Thyroid gland (tissue), 4 donors: Measurements from ENCODE around the gene MTCL3.

Experiments
- DNase-seq, 2 donors: peaks; one replicate each; pipeline ENCODE4 v3.0.0-alpha.2; 2019
- H3K27ac ChIP-seq, 3 donors: fragments of 200-600 bp; sonication (generic); 1 replicate in 2 of 3; 2 replicates in 1 of 3; pipeline ENCODE4 v1.5.1; 2016 to 2019; ENCODE audit warnings: mild to moderate bottlenecking in 1 of 3, moderate library complexity in 1 of 3
- H3K27me3 ChIP-seq: fragments of 200-600 bp; sonication (generic); one replicate; pipeline ENCODE4 v1.5.1; 2019
- H3K36me3 ChIP-seq, 2 donors: fragments of 200-600 bp; sonication (generic); one replicate each; pipeline ENCODE4 v1.5.1; 2016 to 2019
- H3K4me1 ChIP-seq, 2 donors: fragments of 200-600 bp; sonication (generic); one replicate each; pipeline ENCODE4 v1.5.1; 2017 to 2019
- H3K4me3 ChIP-seq, 3 donors: fragments of 200-600 bp; sonication (generic); replicated peaks in 1 of 3; 1 replicate in 2 of 3; 2 replicates in 1 of 3; pipeline ENCODE4 v1.5.1; 2016; ENCODE audit warnings: mild to moderate bottlenecking in 1 of 3
- H3K9me3 ChIP-seq: fragments of 200-600 bp; sonication (generic); one replicate; pipeline ENCODE4 v1.5.1; 2017
- POLR2A ChIP-seq, 2 donors: fragments of 450-650 bp; IDR thresholded peaks; one replicate each; pipeline ENCODE4 v1.6.1; 2017; ENCODE audit warnings: antibody characterized with exemption in 2 of 2, mild to moderate bottlenecking in 2 of 2, moderate library complexity in 1 of 2
- WGBS, 2 donors: methylation state at CpG; one replicate each; pipeline ENCODE4 v1.1.5; 2017; 5-methylcytosine and 5-hydroxymethylcytosine counted together
- intact Hi-C: fragments of 100-400 bp; cut with DNase I; formaldehyde crosslinking; loops from one replicate; pipeline ENCODE4 v1.15.1; 2023
- TF ChIP-seq, protein P1 (sequence below), 6 experiments: fragments of 200-600 bp in 3 of 6; fragments of 450-650 bp in 3 of 6; sonication (generic) in 3 of 6; IDR thresholded peaks; one replicate each; pipeline ENCODE4 v1.5.1; 2016 to 2019; ENCODE audit warnings: antibody characterized with exemption in 6 of 6, mild to moderate bottlenecking in 2 of 6, inconsistent platforms in 1 of 6, moderate library complexity in 1 of 6

MTCL3 gene

DNA sequence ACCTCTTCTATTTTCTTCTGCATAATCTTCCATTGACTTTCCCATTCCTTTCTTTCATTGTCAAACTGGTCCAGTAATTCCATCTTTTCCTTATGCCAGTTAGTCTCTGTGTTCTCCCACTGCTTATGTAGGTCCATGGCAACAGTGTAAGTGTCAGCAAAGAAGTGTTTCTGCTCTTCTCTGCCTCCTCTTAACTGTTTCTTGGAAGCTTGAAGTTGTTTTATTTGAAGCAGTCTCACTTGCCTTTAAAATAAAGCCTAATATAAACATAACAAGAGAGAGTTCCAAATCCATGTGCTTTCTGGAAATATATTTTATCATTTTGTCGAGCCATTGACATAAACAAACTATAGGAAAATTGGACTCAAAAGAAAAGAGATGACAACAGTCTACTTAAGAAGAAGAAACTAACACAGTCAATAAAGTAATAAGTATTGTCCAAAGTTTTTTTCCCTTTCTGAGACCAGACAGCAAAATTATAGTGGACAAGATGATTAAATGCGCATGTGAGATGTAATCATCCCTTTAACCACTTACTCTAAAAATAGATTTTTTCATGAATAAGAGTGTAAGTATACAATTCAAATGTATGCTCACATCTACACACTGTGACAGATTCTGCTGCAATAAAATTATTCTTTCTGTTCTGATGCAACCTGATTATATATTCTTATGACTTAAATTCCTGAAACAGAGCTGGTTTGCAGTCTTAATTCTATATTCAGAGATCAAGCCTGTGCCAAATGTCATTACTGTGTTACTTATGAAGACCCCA lies 65.1 kb downstream of the MTCL3 start:
- Histone ChIP-seq H3K27ac (no peak overlapping the region), H3K9me3 (no peaks in the 10 kb centered on the region), H3K27me3 (no peaks in the 10 kb centered on the region), H3K4me1 (no peaks in the 10 kb centered on the region), H3K36me3 (no peaks in the 10 kb centered on the region), H3K4me3 (no peak overlapping the region)
- DNase-seq = no peak
- intact Hi-C loops = no loop called here
- TF ChIP-seq POLR2A (IDR thresholded peaks at IDR 0.05) = no peak
- TF ChIP-seq, protein P1, sequence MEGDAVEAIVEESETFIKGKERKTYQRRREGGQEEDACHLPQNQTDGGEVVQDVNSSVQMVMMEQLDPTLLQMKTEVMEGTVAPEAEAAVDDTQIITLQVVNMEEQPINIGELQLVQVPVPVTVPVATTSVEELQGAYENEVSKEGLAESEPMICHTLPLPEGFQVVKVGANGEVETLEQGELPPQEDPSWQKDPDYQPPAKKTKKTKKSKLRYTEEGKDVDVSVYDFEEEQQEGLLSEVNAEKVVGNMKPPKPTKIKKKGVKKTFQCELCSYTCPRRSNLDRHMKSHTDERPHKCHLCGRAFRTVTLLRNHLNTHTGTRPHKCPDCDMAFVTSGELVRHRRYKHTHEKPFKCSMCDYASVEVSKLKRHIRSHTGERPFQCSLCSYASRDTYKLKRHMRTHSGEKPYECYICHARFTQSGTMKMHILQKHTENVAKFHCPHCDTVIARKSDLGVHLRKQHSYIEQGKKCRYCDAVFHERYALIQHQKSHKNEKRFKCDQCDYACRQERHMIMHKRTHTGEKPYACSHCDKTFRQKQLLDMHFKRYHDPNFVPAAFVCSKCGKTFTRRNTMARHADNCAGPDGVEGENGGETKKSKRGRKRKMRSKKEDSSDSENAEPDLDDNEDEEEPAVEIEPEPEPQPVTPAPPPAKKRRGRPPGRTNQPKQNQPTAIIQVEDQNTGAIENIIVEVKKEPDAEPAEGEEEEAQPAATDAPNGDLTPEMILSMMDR (IDR thresholded peaks at IDR 0.05) = no peak
- WGBS, 2 donors = 70 to 74% methylated on average over 2 of the region's 2 CpGs

DNA sequence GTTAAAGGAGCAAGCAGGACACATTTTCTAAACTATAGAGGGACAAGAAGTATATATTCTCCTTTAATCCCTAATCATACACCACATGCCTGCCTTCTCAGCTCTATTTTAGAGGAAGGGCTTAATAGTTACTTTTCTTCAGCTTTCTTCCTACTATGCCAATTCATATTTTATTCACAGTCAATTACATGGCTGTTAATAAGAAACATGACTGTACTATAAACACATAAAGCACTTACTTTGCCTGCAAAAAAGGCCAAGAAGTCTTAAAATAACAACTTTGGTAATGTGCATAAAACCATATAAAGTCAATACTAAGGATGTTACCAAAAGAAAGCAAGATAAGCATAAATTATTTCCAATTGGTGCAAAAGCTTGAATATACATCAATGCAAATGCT lies 66.3 kb downstream of the MTCL3 start:
- Histone ChIP-seq H3K27me3 (no peaks in the 10 kb centered on the region), H3K4me3 (no peak overlapping the region), H3K36me3 (no peaks in the 10 kb centered on the region), H3K4me1 (no peaks in the 10 kb centered on the region), H3K27ac (no peak overlapping the region), H3K9me3 (no peaks in the 10 kb centered on the region)
- DNase-seq = no peak
- no peak for TF ChIP-seq POLR2A (IDR thresholded peaks at IDR 0.05)
- TF ChIP-seq, protein P1 (IDR thresholded peaks at IDR 0.05) = no peak
- intact Hi-C loops = no loop called here

DNA sequence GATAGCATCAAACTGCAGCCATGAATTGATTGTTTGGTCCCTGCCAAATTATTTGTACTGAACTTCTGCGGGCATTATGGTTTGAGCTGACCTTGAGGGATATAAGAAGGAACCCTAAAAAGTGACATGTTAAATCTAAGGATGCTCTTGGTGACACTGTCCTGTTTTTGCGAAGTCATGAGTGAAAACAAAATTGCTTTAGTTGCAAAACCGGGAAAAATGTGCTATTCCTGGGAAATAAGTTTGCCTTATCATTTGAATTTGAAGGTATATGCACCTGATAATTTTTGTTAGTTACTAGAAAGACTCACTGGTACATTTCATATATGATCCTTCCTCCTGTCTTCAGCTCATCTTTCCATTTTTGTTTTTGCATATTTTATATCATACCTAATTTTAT lies 67.7 kb downstream of the MTCL3 start:
- Histone ChIP-seq H3K36me3 (no peaks in the 10 kb centered on the region), H3K27ac (no peak overlapping the region), H3K9me3 (no peaks in the 10 kb centered on the region), H3K4me3 (no peak overlapping the region), H3K4me1 (no peaks in the 10 kb centered on the region), H3K27me3 (no peaks in the 10 kb centered on the region)
- no peak for DNase-seq
- intact Hi-C loops = no loop called here
- no peak for TF ChIP-seq POLR2A (IDR thresholded peaks at IDR 0.05)
- TF ChIP-seq, protein P1 (IDR thresholded peaks at IDR 0.05) = no peak
- WGBS, 2 donors = 95 to 98% methylated on average over 3 of the region's 3 CpGs

DNA sequence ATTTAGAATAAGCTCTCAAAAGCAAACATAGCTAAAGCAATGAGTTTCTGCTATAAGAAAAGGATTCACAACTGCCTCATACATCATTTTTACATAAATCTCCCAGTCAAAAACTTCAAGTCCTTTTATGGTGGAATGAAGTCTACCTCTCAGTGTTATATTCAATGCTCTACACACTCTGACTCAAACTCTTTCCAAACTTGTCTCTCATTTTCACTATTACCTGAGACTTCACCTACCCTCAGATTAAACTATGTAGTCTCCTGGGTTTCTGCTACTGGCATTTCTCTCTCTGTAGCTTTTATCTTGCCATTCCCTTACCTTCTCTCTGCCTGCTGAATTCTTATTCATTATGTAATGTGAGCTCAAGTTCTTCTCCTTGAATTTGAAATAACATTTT lies 71.4 kb downstream of the MTCL3 start:
- DNase-seq = no peak
- no peaks in the 10 kb centered on the region for H3K27me3 ChIP-seq
- intact Hi-C loops = no loop called here
- H3K9me3 ChIP-seq = no peaks in the 10 kb centered on the region
- H3K27ac ChIP-seq = no peak overlapping the region
- no peaks in the 10 kb centered on the region for H3K4me1 ChIP-seq
- TF ChIP-seq, protein P1 (IDR thresholded peaks at IDR 0.05) = no peak
- TF ChIP-seq POLR2A (IDR thresholded peaks at IDR 0.05) = no peak
- H3K4me3 ChIP-seq = no peak overlapping the region
- H3K36me3 ChIP-seq = no peaks in the 10 kb centered on the region

DNA sequence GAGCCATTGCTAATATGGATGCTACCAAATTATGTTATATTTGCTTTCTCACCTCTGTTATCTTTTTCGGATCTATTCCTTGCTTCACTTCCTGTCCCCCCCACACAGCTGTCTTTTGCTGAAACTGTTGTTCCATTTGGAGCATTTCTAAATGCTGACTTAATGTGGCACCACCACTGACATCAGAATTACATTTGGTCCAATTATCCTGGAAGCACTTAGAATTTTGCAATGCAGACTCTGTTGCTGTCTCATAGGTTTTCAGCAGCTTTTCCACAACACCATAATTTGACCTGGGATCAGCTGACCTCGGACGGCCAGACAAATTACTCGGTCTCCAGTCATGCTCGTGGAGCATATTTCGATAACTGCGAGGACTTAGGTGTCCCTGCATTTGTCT lies 72.8 kb downstream of the MTCL3 start:
- no peak for DNase-seq
- Histone ChIP-seq H3K9me3 (no peaks in the 10 kb centered on the region), H3K4me1 (no peaks in the 10 kb centered on the region), H3K36me3 (no peaks in the 10 kb centered on the region), H3K4me3 (no peak overlapping the region), H3K27me3 (no peaks in the 10 kb centered on the region), H3K27ac (no peak overlapping the region)
- WGBS, 2 donors = 93 to 97% methylated on average over 7 of the region's 7 CpGs
- TF ChIP-seq POLR2A (IDR thresholded peaks at IDR 0.05) = no peak
- TF ChIP-seq, protein P1 (IDR thresholded peaks at IDR 0.05) = no peak
- intact Hi-C loops = no loop called here
